Left lobe of liver (tissue), 2 donors: ENCODE data around the gene NLGN1. TPM values are rescaled to one million over a fixed set of nuclear protein-coding genes. Genes with fewer than 3 reads are reported as not detected.

Source experiments
- ATAC-seq: fragments of 200-7000 bp; cut with Tn5 transposase; one replicate; pipeline ENCODE4 v1.9.1; 2020; ENCODE audit warnings: mild to moderate bottlenecking, moderate library complexity
- DNase-seq: peaks from one replicate; pipeline ENCODE4 v3.0.0-alpha.2; 2020; ENCODE audit warnings: low spot score
- total RNA-seq: library from RNA; stranded (reverse); gene quantifications from one replicate; pipeline ENCODE4 v1.2.1, GENCODE V29; 2021
- donor health status: DM: no; HTN: no; CAD: no; lungs with moderate emphysema.
- donor health status: DM: no; HTN: yes; CAD: no.

The NLGN1 gene
- total RNA-seq, 1 donor from 2014 or later: not detected

GRCh38 chr3:174051191-174051590 lies 653.6 kb downstream of the NLGN1 start:
- DNase-seq (no peak), ATAC-seq (no peak)

GRCh38 chr3:174058804-174059203 lies 661.3 kb downstream of the NLGN1 start:
- DNase-seq (no peak), ATAC-seq (no peak)

- ATAC-seq (no peak), DNase-seq (no peak)
Measured at GRCh38 chr3:174060431-174060830, 662.9 kb downstream of the NLGN1 start.

DNA sequence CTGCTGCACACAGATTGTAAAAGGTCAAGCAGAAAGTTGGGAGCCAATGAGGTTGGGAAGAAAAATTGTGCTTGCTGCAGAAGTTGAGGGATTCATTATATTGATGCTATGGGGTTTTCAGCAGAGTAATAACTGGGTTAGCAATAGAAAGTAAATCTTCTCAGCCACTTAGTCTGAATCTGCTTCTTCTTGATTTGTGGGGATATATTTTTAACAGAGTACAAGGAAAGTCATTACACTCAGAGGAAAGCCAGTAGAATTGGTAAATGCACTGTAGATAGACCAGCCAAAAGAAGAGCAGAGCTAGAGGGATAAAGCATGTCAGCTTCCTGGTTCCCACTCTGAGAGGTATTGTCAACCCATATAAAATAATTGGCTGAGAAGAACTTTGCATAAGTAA lies 663.6 kb downstream of the NLGN1 start:
- ATAC-seq (no peak), DNase-seq (no peak)

DNA sequence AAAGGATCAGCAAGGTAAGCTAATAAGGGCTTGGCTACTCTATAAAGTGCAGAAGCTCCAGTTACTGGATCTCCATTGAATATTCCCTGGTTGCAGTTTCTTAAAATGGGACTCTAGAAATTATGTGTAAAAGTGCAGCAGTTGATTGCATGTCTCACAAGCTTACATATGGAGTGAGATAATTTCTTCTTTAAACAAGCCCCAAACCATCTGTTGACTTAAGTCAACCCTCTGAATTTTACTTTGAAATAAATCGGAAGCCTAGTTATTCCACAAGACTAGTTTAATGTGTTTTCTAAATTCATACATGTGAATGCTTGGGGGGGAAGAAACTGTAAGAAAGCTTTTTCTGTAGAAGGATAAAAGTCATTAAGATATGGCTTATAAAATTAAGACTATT lies 664.2 kb downstream of the NLGN1 start:
- ATAC-seq: no peak
- DNase-seq: no peak

- DNase-seq (no peak), ATAC-seq (no peak)
Measured at GRCh38 chr3:174062923-174063322, 665.4 kb downstream of the NLGN1 start.

GRCh38 chr3:174068035-174068434 lies 670.5 kb downstream of the NLGN1 start:
- DNase-seq: no peak
- ATAC-seq: no peak

DNA sequence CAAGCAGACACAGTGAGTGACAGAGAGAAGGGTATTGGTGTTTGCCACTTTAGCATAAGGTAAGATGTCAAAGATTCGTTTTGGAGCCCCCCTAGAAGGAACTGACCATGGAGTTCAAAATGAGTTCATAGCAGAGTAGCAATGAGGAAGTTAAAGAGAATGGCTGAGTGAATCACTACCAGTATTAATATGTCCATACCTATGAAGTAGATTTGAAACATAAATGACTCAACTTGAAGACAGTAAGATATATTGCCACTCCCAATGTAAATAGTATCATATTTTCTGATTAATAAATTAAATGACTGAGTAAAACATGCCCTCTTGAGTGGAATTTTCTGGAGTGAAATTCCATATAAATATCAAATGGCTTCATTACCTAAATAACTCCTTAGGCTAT lies 675.1 kb downstream of the NLGN1 start:
- ATAC-seq: no peak
- DNase-seq: no peak

DNA sequence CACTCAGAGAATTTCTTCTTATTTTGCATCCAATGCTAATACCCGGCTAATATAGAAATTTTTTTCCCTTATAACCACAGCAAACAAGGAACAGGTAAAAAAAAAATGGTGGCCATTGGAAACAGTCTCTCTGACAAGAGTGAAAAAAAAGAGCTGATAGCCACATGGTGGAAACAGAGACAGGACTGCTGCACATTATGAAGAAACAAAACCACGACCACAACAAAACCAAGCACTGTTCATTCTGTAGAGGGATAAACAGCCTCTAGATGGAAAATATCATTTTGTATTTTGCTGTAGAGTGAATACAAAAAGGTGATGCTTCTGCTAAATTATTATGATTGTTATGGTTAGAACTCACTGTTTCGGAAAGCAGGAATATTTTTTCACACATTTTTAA lies 686.2 kb downstream of the NLGN1 start:
- DNase-seq: no peak
- no peak for ATAC-seq

GRCh38 chr3:174089592-174089991 lies 692.0 kb downstream of the NLGN1 start:
- DNase-seq (no peak), ATAC-seq (no peak)

GRCh38 chr3:174094669-174095068 lies 697.1 kb downstream of the NLGN1 start:
- ATAC-seq (no peak), DNase-seq (no peak)

- ATAC-seq: no peak
- no peak for DNase-seq
Measured at GRCh38 chr3:174097686-174098085, 700.1 kb downstream of the NLGN1 start.

GRCh38 chr3:174098746-174099145 lies 701.2 kb downstream of the NLGN1 start:
- no peak for DNase-seq
- ATAC-seq: no peak

- no peak for ATAC-seq
- DNase-seq: no peak
Measured at GRCh38 chr3:174099724-174100123, 702.2 kb downstream of the NLGN1 start.

- no peak for ATAC-seq
- DNase-seq: no peak
Measured at GRCh38 chr3:174100744-174101143, 703.2 kb downstream of the NLGN1 start.

GRCh38 chr3:174101244-174101643 lies 703.7 kb downstream of the NLGN1 start:
- DNase-seq (no peak), ATAC-seq (no peak)

DNA sequence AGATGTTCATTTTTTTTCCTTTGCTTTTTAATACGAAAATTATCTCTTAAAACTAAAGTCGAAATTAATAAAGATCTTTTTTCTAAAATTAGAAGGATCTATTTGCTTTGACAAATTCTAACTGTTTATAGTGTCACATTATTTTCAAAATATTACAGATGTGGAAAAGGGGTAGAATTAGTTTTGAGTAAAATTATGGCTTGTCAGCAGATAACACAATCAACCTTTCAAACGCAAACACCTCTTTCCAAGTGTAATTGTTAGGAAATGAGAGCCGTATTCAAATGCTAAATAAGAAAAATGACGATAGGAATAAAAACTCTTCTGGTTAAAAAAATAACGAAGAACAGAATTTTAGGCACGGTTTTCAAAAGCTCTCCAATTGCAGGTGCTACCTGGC lies 704.7 kb downstream of the NLGN1 start:
- DNase-seq (no peak), ATAC-seq (no peak)

DNA sequence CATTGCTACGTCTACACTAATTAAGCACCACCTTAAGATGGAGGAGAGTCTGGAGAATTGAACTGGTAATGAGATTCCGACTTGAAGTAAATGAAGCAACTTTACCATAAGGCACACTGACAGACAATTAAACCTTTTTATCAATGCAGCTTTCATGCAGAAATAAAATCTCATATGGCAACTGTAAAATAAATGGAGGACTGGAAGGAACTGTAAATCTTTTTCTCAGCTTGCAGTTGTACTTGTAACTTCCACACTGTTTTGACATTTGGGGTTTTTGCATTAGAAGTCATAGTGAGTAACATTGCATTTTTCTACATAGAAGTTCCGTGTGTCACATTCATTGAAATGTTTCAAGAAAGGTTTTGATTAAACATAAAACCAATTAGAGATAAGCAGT lies 705.3 kb downstream of the NLGN1 start:
- ATAC-seq (no peak), DNase-seq (no peak)

DNA sequence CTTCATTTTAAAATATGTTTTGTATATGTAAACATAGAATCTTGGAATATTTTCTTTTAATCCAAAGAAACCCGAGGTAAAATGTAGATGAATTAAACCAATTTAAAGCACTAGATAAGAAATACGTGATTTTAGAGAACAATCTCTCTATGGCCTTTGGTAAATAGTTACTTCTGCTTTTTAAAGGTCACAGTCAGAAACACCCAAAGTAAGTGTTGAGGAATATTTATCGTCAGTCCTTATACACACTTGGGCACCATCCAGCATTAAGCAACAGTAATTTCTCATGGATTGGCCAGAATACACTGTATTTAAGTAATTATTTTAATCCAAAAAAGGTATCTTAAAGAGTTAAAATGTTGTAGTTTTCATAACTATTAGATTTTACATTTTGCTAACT lies 713.2 kb downstream of the NLGN1 start:
- DNase-seq: no peak
- no peak for ATAC-seq

DNA sequence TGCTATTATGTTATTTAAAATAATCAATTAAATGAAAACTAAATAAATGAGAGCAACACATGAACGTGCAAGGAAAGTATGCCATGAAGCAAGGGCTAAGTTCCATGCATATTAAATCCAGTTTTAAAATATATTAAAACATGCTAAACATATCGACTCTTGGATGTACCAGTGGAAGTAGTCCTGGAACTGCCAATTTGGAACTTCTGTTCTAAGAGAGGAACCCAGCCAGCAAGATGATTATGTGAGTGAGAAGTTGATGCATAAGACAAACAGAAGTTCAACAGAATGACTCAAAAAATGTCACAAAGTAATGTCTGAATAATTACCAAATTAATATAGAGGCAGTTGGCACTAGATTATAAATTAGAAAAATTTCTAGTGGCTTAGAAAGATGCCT lies 714.2 kb downstream of the NLGN1 start:
- ATAC-seq: no peak
- no peak for DNase-seq

DNA sequence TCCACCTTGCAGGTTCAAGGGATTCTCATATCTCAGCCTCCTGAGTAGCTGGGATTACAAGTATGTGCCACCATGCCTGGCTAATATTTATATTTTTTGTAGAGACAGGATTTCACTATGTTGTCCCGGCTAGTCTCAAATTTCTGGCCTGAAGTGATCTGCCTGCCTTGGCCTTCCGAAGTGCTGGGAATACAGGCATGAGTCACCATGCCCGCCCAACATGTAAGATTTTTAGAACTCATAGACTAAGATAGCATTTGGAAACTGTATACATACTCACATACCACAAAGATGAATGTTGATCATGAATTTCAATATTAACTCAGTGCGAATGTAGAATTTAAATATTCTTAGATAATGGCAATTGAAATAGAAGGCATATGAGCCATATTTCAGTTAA lies 718.9 kb downstream of the NLGN1 start:
- no peak for ATAC-seq
- no peak for DNase-seq

GRCh38 chr3:174120997-174121396 lies 723.5 kb downstream of the NLGN1 start:
- no peak for DNase-seq
- no peak for ATAC-seq

DNA sequence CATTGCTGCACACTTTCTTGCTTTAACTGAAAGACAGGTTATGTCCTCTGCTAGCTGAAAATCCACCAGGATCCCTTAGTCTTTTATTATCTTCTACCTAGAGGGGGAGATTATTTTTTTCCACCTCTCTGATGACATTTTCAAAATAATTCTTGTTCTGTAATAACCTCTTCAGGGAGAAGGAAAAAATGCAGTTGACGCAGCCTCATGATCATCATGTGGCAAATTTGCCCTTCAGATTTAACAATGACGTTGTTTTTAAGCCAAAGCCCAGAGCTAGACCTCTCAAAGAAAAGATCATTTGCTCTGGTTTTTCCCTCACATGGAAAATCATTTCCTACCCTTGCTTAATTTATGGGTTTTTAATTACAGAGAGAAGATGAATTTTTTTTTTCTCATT lies 724.9 kb downstream of the NLGN1 start:
- DNase-seq (no peak), ATAC-seq (no peak)

- DNase-seq (no peak), ATAC-seq (peak; percentile 41)
Measured at GRCh38 chr3:174125267-174125824, 727.8 kb downstream of the NLGN1 start.
